ENCODE results near the gene YBX1. TPM values are rescaled to one million over a fixed set of nuclear protein-coding genes. Genes with fewer than 3 reads are reported as not detected.
"Not testable (repeated sequence)": the region's sequence is repeated elsewhere in the genome, so short reads cannot be mapped to it uniquely, and the experiment has no call there.

The YBX1 gene
- total RNA-seq, 6 experiments from 2014 or later, result 144 to 325 (median 207) TPM

DNA sequence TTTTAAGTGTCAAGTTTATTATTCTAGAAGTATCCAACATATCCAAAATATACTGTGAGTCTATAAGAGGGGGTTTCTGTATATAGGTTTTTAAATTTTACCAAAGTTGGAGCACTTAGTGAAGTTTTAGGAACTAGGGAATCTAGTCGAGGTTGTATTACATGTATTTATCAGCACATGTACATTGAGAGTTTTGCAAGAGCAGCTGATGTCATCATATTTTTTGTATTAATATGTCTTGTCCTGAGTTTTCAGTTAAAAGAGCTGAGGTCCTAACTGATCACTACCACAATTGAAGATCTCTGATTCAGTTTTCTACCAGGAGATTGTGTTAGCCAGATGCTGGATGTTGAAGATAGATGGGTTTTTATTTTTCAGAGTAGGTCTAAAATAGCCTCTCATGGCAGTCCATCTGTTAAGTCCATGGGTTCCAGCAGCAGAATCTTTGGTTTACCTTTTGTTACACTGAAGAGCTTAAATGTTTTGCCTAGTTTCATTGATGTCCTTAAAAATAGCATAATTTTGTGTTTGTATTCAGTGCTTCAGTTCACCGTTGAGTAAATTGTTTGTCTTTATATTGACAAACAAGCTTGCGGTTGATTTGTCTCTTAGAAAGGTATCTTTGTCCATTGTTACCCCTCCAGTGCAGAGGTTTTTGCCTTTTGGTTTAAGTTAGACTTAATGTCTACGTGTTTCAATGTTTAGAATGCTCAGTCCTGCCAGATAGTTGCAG, 16.0 kb downstream of the YBX1 start:
- WGBS (ENCODE audit: insufficient coverage, low coverage, low lambda C conversion rate, missing lambda C conversion rate), result 87% methylated on average over 4 of the region's 4 CpGs
- no peak for ATAC-seq
- no peaks in the 10 kb centered on the region for H3K9me3 ChIP-seq
- DNase-seq, result no peak
- H3K4me3 ChIP-seq, result no peak overlapping the region
- H3K27ac ChIP-seq, result no peak overlapping the region
- H3K4me1 ChIP-seq, result no peaks in the 10 kb centered on the region
- H3K27me3 ChIP-seq, result no peaks in the 10 kb centered on the region
- peaks cover 12 to 68% (median 36%) of the 10 kb centered on the region in 4 donors for H3K36me3 ChIP-seq
- TF ChIP-seq, protein P1, sequence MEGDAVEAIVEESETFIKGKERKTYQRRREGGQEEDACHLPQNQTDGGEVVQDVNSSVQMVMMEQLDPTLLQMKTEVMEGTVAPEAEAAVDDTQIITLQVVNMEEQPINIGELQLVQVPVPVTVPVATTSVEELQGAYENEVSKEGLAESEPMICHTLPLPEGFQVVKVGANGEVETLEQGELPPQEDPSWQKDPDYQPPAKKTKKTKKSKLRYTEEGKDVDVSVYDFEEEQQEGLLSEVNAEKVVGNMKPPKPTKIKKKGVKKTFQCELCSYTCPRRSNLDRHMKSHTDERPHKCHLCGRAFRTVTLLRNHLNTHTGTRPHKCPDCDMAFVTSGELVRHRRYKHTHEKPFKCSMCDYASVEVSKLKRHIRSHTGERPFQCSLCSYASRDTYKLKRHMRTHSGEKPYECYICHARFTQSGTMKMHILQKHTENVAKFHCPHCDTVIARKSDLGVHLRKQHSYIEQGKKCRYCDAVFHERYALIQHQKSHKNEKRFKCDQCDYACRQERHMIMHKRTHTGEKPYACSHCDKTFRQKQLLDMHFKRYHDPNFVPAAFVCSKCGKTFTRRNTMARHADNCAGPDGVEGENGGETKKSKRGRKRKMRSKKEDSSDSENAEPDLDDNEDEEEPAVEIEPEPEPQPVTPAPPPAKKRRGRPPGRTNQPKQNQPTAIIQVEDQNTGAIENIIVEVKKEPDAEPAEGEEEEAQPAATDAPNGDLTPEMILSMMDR (IDR thresholded peaks at IDR 0.05), result no peak
- TF ChIP-seq POLR2A (IDR thresholded peaks at IDR 0.05), result no peak
- intact Hi-C loops (cut with DNase I), result no loop called here

DNA sequence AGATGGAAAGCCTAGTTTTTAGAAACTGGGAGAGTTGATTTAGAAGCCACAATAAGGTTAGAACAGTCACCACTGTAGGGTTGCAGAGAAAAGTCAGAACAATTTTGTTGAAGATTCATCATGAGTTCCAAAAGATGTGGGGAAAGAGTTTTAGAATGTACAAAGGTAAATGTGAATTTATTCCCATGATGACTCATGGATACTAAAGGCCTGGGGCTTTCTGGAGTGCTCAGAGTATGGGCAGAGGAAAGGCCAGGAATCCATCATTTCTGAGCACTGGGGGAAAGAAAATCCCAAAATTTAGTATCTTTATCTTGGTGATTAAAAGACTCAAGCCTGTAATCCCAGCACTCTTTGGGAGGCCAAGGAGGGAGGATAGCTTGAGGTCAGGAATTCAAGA, 17.8 kb downstream of the YBX1 start:
- TF ChIP-seq, protein P1 (IDR thresholded peaks at IDR 0.05), result no peak
- no peak for TF ChIP-seq POLR2A (IDR thresholded peaks at IDR 0.05)
- Histone ChIP-seq H3K27ac (no peak overlapping the region), H3K36me3 (peaks cover 14 to 83% (median 36%) of the 10 kb centered on the region in 4 donors), H3K4me3 (no peak overlapping the region), H3K4me1 (no peaks in the 10 kb centered on the region), H3K9me3 (no peaks in the 10 kb centered on the region), H3K27me3 (no peaks in the 10 kb centered on the region)
- DNase-seq (no peak), ATAC-seq (no peak)
- intact Hi-C loops (cut with DNase I), result no loop called here

DNA sequence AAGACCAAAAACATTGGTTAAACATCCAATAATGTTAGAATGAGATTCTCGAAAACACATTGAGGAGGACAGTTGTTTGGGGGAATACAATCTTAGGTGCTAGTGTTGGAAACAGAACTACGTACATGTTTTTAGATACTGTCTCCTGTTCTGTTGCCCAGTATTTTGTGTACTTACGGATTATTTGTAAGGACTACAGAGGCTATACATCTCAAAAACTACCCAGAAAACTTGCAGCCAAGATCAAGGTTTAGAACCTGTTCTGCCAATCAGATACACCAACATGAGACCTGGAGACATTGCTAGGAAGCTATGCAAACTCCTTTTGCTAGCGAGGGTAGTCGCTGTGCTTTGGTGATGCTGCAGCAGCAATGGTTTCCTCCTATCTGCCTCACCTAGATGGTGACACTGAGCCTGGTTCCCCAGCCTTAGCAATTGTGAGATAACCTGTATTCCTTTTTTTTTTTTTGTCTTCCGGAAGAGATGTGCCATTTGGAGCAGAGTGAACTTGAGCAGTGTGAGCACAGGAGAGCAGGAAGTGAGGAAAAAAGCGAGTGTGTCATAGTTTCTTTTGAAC, 21.8 kb downstream of the YBX1 start:
- WGBS (ENCODE audit: insufficient coverage, low coverage, low lambda C conversion rate, missing lambda C conversion rate), result 93% methylated on average over 7 of the region's 7 CpGs
- no peak for TF ChIP-seq POLR2A (IDR thresholded peaks at IDR 0.05)
- no peak overlapping the region for H3K4me3 ChIP-seq
- H3K9me3 ChIP-seq, result no peaks in the 10 kb centered on the region
- H3K27ac ChIP-seq, result no peak overlapping the region
- intact Hi-C loops (cut with DNase I), result no loop called here
- DNase-seq (no peak), ATAC-seq (no peak)
- H3K4me1 ChIP-seq, result no peaks in the 10 kb centered on the region
- peaks cover 12 to 60% (median 23%) of the 10 kb centered on the region in 4 donors for H3K36me3 ChIP-seq
- H3K27me3 ChIP-seq, result no peaks in the 10 kb centered on the region

DNA sequence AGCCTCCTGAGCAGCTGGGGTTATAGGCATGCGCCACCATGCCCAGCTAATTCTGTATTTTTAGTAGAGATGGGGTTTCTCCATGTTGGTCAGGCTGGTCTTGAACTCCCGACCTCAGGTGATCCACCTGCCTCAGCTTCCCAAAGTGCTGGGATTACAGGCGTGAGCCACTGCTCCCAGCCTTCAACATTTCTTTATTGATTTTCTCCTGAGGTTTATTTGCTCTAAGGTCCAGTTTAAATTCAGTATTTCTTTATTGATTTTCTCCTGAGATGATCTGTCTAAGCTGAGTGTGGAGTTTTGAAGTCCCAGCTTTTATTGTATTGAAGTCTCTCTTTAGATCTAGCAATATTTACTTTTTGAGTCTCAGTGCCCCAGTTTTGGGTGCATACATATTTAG, 30.6 kb downstream of the YBX1 start:
- H3K27ac ChIP-seq; H3K4me3 ChIP-seq; H3K4me1 ChIP-seq; H3K27me3 ChIP-seq; H3K36me3 ChIP-seq; intact Hi-C loops (cut with DNase I); DNase-seq; H3K9me3 ChIP-seq: not testable (repeated sequence)
- ATAC-seq, result peak in 3 of 4 donors; percentile 37 to 60 (median 52)
- WGBS (ENCODE audit: insufficient coverage, low coverage, low lambda C conversion rate, missing lambda C conversion rate), result 70% methylated on average over 3 of the region's 3 CpGs

DNA sequence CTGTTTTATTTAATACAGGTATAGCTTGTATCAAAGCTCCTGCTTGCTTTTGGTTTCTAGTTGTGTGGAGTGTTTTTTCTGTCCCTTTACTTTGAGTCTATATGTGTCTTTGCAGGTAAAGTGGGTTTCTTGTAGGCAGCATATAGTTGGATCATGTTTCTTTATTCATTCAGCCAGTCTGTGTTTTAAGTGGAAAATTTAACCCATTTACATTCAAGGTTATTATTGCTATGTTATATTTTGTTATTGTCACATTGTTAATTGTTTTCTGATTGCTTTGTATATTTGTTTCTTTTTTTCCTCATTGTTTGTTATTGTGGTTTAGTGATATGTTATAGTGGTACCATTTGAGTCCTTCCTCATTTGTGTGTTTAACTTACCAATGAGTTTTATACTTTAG, 31.1 kb downstream of the YBX1 start:
- Histone ChIP-seq H3K36me3 (no peaks in the 10 kb centered on the region), H3K27me3 (no peaks in the 10 kb centered on the region), H3K9me3 (no peaks in the 10 kb centered on the region), H3K27ac (no peak overlapping the region), H3K4me1 (peaks cover 0 to 8% (median 0%) of the 10 kb centered on the region in 4 donors), H3K4me3 (no peak overlapping the region)
- DNase-seq, result no peak
- TF ChIP-seq POLR2A (IDR thresholded peaks at IDR 0.05), result no peak
- TF ChIP-seq, protein P1 (IDR thresholded peaks at IDR 0.05), result no peak
- intact Hi-C loops (cut with DNase I), result no loop called here
- no peak for ATAC-seq

DNA sequence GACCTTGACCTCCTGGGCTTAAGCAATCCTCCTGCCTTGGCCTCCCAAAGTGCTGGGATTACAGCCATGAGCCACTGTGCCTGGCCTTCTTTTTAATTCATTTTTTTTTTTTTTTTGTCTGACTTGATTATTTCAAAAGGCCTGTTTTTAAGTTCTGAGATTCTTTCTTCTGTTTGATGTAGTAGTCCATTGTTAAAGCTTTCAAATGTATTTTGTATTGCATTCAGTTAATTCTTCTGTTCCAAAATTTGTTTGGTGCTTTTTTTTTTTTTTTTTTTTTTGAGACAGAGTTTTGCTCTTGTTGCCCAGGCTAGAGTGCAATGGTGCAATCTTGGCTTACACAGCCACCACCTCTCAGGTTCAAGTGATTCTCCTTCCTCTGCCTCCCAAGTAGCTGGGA, 32.2 kb downstream of the YBX1 start:
- H3K27ac ChIP-seq; H3K27me3 ChIP-seq; H3K4me1 ChIP-seq; H3K36me3 ChIP-seq; H3K9me3 ChIP-seq; H3K4me3 ChIP-seq; intact Hi-C loops (cut with DNase I); ATAC-seq; DNase-seq: not testable (repeated sequence)

All from right lobe of liver (tissue), 6 donors.